ENCODE results near the gene SYAP1. TPM values are rescaled to one million over a fixed set of nuclear protein-coding genes. Genes with fewer than 3 reads are reported as not detected.

The SYAP1 gene
- total and polyA plus RNA-seq, 2 experiments from 2014 or later: 18.0 to 48.3 TPM

DNA sequence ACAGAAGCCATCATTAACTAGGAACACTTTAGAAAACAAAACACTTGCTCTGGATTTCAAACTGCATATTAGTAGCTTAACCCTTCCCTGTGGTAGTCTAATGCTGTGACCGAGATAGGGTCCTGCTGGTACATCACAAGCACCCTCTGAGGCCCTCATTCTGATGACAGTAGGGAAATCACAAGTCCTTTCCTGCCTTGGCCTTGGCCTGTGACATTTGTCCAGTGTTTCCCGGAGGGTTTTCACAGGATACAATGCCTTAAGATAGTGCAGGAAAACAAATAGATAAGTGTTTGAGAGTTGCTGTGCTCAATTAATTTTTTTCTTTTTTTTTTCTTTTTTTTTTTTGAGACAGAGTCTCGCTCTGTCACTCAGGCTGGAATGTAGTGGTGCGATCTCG is 29.0 kb downstream of the SYAP1 start:
- H3K27me3 Mint-ChIP-seq (ENCODE audit: insufficient read depth, low read depth, poor library complexity): peaks cover 2% of the 10 kb centered on the region
- no peaks in the 10 kb centered on the region for H4K20me1 ChIP-seq (replicated peaks; ENCODE audit: insufficient read depth)

More for the DNA sequence above, 29.0 kb downstream of the SYAP1 start:
- H3K27ac ChIP-seq (ENCODE audit: low read depth): no peak overlapping the region
- Mint-ChIP-seq H3K9me3 (no peaks in the 10 kb centered on the region; the same call in 2 of the 3 replicates), H3K4me3 (no peak overlapping the region), H3K36me3 (ENCODE audit: low read depth) (peaks cover 51% of the 10 kb centered on the region), H3K4me1 (no peaks in the 10 kb centered on the region), H3K27ac (no peak overlapping the region)
- H3F3A ChIP-seq (replicated peaks; ENCODE audit: low read depth): no peaks in the 10 kb centered on the region
- TF ChIP-seq ZNF114 (CRISPR knock-in tag; IDR thresholded peaks at IDR 0.05) (no peak), POLR2AphosphoS5 (IDR thresholded peaks at IDR 0.05; ENCODE audit: low read depth) (no peak), NANOG (IDR thresholded peaks at IDR 0.05; ENCODE audit: borderline replicate concordance) (no peak), EZH2 (IDR thresholded peaks at IDR 0.05; ENCODE audit: low read depth, unreplicated experiment) (no peak), ZNF331 (CRISPR knock-in tag; IDR thresholded peaks at IDR 0.05; ENCODE audit: low read depth) (no peak), EZH2phosphoT487 (IDR thresholded peaks at IDR 0.05; ENCODE audit: unreplicated experiment) (no peak)
- TF ChIP-seq, protein P1, sequence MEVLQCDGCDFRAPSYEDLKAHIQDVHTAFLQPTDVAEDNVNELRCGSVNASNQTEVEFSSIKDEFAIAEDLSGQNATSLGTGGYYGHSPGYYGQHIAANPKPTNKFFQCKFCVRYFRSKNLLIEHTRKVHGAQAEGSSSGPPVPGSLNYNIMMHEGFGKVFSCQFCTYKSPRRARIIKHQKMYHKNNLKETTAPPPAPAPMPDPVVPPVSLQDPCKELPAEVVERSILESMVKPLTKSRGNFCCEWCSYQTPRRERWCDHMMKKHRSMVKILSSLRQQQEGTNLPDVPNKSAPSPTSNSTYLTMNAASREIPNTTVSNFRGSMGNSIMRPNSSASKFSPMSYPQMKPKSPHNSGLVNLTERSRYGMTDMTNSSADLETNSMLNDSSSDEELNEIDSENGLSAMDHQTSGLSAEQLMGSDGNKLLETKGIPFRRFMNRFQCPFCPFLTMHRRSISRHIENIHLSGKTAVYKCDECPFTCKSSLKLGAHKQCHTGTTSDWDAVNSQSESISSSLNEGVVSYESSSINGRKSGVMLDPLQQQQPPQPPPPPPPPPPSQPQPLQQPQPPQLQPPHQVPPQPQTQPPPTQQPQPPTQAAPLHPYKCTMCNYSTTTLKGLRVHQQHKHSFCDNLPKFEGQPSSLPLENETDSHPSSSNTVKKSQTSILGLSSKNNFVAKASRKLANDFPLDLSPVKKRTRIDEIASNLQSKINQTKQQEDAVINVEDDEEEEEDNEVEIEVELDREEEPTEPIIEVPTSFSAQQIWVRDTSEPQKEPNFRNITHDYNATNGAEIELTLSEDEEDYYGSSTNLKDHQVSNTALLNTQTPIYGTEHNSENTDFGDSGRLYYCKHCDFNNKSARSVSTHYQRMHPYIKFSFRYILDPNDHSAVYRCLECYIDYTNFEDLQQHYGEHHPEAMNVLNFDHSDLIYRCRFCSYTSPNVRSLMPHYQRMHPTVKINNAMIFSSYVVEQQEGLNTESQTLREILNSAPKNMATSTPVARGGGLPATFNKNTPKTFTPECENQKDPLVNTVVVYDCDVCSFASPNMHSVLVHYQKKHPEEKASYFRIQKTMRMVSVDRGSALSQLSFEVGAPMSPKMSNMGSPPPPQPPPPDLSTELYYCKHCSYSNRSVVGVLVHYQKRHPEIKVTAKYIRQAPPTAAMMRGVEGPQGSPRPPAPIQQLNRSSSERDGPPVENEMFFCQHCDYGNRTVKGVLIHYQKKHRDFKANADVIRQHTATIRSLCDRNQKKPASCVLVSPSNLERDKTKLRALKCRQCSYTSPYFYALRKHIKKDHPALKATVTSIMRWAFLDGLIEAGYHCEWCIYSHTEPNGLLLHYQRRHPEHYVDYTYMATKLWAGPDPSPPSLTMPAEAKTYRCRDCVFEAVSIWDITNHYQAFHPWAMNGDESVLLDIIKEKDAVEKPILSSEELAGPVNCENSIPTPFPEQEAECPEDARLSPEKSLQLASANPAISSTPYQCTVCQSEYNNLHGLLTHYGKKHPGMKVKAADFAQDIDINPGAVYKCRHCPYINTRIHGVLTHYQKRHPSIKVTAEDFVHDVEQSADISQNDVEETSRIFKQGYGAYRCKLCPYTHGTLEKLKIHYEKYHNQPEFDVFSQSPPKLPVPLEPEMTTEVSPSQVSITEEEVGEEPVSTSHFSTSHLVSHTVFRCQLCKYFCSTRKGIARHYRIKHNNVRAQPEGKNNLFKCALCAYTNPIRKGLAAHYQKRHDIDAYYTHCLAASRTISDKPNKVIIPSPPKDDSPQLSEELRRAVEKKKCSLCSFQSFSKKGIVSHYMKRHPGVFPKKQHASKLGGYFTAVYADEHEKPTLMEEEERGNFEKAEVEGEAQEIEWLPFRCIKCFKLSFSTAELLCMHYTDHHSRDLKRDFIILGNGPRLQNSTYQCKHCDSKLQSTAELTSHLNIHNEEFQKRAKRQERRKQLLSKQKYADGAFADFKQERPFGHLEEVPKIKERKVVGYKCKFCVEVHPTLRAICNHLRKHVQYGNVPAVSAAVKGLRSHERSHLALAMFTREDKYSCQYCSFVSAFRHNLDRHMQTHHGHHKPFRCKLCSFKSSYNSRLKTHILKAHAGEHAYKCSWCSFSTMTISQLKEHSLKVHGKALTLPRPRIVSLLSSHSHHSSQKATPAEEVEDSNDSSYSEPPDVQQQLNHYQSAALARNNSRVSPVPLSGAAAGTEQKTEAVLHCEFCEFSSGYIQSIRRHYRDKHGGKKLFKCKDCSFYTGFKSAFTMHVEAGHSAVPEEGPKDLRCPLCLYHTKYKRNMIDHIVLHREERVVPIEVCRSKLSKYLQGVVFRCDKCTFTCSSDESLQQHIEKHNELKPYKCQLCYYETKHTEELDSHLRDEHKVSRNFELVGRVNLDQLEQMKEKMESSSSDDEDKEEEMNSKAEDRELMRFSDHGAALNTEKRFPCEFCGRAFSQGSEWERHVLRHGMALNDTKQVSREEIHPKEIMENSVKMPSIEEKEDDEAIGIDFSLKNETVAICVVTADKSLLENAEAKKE (CRISPR knock-in tag; IDR thresholded peaks at IDR 0.05): no peak
- TF ChIP-seq, protein P2, sequence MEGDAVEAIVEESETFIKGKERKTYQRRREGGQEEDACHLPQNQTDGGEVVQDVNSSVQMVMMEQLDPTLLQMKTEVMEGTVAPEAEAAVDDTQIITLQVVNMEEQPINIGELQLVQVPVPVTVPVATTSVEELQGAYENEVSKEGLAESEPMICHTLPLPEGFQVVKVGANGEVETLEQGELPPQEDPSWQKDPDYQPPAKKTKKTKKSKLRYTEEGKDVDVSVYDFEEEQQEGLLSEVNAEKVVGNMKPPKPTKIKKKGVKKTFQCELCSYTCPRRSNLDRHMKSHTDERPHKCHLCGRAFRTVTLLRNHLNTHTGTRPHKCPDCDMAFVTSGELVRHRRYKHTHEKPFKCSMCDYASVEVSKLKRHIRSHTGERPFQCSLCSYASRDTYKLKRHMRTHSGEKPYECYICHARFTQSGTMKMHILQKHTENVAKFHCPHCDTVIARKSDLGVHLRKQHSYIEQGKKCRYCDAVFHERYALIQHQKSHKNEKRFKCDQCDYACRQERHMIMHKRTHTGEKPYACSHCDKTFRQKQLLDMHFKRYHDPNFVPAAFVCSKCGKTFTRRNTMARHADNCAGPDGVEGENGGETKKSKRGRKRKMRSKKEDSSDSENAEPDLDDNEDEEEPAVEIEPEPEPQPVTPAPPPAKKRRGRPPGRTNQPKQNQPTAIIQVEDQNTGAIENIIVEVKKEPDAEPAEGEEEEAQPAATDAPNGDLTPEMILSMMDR (conservative IDR thresholded peaks at IDR 0.05; ENCODE audit: low read depth in 2 of 2): no peak
- ATAC-seq: no peak
- no peak overlapping the region for H3K4me2 ChIP-seq
- no peak for DNase-seq (ENCODE audit: low spot score)
- no peaks in the 10 kb centered on the region for H3K4me1 ChIP-seq (ENCODE audit: insufficient read depth)
- no peaks in the 10 kb centered on the region for H3K9me2 ChIP-seq (ENCODE audit: insufficient read depth)
- no peak overlapping the region for H2AFZ ChIP-seq
- H3K27me3 ChIP-seq (ENCODE audit: insufficient read depth): no peaks in the 10 kb centered on the region
- H3K4me3 ChIP-seq: no peak overlapping the region
- H3K36me3 ChIP-seq (ENCODE audit: insufficient read depth): no peaks in the 10 kb centered on the region
- no peaks in the 10 kb centered on the region for H3K79me2 ChIP-seq (replicated peaks; ENCODE audit: insufficient read depth)
